ENCODE data around the gene ENGASE. TPM values are rescaled to one million over a fixed set of nuclear protein-coding genes. Genes with fewer than 3 reads are reported as not detected.

ENGASE gene
- total and polyA plus RNA-seq, 2 experiments from 2014 or later: 9.0 to 27.1 TPM

DNA sequence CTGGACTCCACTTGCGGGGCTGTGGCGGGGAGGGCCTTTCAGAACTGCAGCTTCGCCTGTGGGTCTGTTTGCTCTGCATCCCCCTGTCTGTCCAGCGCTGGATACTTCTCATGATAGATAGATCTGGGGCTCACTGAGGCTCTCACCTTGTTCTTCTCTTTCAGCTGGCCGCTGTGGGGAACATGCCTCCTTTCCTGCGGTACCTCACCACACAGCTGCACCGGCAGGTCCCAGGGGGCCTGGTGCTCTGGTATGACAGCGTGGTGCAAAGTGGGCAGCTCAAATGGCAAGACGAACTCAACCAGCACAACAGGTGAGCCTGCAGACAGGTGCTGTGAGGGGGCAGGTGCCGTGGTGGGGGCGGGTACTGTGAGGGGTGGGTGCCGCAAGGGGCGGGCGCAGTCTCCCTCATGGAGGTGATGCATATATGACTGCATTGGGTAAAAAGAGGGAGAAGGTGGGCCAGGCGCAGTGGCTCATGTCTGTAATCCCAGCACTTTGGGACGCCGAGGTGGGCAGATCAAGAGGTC lies 6.2 kb downstream of the ENGASE start (continued):
- TF ChIP-seq, protein P1, sequence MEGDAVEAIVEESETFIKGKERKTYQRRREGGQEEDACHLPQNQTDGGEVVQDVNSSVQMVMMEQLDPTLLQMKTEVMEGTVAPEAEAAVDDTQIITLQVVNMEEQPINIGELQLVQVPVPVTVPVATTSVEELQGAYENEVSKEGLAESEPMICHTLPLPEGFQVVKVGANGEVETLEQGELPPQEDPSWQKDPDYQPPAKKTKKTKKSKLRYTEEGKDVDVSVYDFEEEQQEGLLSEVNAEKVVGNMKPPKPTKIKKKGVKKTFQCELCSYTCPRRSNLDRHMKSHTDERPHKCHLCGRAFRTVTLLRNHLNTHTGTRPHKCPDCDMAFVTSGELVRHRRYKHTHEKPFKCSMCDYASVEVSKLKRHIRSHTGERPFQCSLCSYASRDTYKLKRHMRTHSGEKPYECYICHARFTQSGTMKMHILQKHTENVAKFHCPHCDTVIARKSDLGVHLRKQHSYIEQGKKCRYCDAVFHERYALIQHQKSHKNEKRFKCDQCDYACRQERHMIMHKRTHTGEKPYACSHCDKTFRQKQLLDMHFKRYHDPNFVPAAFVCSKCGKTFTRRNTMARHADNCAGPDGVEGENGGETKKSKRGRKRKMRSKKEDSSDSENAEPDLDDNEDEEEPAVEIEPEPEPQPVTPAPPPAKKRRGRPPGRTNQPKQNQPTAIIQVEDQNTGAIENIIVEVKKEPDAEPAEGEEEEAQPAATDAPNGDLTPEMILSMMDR (conservative IDR thresholded peaks at IDR 0.05; ENCODE audit: low read depth in 2 of 2): no peak
- TF ChIP-seq, protein P2, sequence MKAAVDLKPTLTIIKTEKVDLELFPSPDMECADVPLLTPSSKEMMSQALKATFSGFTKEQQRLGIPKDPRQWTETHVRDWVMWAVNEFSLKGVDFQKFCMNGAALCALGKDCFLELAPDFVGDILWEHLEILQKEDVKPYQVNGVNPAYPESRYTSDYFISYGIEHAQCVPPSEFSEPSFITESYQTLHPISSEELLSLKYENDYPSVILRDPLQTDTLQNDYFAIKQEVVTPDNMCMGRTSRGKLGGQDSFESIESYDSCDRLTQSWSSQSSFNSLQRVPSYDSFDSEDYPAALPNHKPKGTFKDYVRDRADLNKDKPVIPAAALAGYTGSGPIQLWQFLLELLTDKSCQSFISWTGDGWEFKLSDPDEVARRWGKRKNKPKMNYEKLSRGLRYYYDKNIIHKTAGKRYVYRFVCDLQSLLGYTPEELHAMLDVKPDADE (IDR thresholded peaks at IDR 0.05): no peak
- TF ChIP-seq ZNF114 (CRISPR knock-in tag; IDR thresholded peaks at IDR 0.05) (no peak), EZH2 (IDR thresholded peaks at IDR 0.05; ENCODE audit: low read depth, unreplicated experiment) (no peak), EZH2phosphoT487 (IDR thresholded peaks at IDR 0.05; ENCODE audit: unreplicated experiment) (no peak), STAT1 (IDR thresholded peaks at IDR 0.05; ENCODE audit: unreplicated experiment) (no peak), CREB1 (CRISPR knock-in tag; IDR thresholded peaks at IDR 0.05; ENCODE audit: low read depth) (no peak), NANOG (IDR thresholded peaks at IDR 0.05; ENCODE audit: borderline replicate concordance) (no peak), POLR2AphosphoS5 (IDR thresholded peaks at IDR 0.05; ENCODE audit: low read depth) (no peak), ZNF331 (CRISPR knock-in tag; IDR thresholded peaks at IDR 0.05; ENCODE audit: low read depth) (no peak)
- TF ChIP-seq, protein P3, sequence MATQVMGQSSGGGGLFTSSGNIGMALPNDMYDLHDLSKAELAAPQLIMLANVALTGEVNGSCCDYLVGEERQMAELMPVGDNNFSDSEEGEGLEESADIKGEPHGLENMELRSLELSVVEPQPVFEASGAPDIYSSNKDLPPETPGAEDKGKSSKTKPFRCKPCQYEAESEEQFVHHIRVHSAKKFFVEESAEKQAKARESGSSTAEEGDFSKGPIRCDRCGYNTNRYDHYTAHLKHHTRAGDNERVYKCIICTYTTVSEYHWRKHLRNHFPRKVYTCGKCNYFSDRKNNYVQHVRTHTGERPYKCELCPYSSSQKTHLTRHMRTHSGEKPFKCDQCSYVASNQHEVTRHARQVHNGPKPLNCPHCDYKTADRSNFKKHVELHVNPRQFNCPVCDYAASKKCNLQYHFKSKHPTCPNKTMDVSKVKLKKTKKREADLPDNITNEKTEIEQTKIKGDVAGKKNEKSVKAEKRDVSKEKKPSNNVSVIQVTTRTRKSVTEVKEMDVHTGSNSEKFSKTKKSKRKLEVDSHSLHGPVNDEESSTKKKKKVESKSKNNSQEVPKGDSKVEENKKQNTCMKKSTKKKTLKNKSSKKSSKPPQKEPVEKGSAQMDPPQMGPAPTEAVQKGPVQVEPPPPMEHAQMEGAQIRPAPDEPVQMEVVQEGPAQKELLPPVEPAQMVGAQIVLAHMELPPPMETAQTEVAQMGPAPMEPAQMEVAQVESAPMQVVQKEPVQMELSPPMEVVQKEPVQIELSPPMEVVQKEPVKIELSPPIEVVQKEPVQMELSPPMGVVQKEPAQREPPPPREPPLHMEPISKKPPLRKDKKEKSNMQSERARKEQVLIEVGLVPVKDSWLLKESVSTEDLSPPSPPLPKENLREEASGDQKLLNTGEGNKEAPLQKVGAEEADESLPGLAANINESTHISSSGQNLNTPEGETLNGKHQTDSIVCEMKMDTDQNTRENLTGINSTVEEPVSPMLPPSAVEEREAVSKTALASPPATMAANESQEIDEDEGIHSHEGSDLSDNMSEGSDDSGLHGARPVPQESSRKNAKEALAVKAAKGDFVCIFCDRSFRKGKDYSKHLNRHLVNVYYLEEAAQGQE (IDR thresholded peaks at IDR 0.05; ENCODE audit: unreplicated experiment): no peak

DNA sequence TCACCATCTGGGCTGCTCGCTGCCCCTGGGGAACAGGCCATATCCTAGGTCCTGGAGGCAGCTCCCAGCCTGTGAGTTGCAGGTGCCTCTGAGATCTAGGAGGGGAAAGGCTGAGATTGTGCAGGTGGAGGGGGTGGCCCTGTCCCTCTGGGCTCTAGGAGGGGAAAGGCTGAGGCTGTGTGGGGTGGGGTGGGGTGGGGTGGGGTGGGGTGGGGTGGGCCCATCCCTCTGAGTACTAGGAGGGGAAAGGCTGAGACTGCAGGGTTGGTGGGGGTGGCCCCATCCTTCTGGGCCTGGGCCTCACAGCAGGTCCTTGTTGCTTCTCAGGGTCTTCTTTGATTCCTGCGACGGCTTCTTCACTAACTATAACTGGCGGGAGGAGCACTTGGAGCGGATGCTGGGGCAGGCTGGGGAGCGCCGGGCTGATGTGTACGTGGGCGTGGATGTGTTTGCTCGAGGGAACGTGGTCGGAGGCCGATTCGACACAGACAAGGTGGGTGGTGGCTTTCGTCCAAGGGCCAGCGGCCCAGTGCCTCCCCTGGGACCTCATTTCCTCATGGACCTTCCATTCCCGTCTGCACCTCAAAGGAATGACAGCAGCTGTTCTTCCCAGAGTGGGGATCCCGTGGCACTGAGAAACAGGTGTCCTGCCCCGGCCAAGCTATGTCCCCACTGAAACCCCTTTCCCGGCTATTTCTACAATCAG lies 7.1 kb downstream of the ENGASE start:
- peaks cover 7% of the 10 kb centered on the region for H3K27me3 Mint-ChIP-seq (ENCODE audit: insufficient read depth, low read depth, poor library complexity)
- H3K27ac Mint-ChIP-seq: no peak overlapping the region
- no peaks in the 10 kb centered on the region for H3K27me3 ChIP-seq (ENCODE audit: insufficient read depth)
- TF ChIP-seq JUNB (IDR thresholded peaks at IDR 0.05; ENCODE audit: unreplicated experiment) (no peak), NANOG (IDR thresholded peaks at IDR 0.05; ENCODE audit: borderline replicate concordance) (no peak), EZH2 (IDR thresholded peaks at IDR 0.05; ENCODE audit: low read depth, unreplicated experiment) (no peak), POLR2AphosphoS5 (IDR thresholded peaks at IDR 0.05; ENCODE audit: low read depth) (no peak), STAT1 (IDR thresholded peaks at IDR 0.05; ENCODE audit: unreplicated experiment) (no peak), ZNF331 (CRISPR knock-in tag; IDR thresholded peaks at IDR 0.05; ENCODE audit: low read depth) (no peak), CREB1 (CRISPR knock-in tag; IDR thresholded peaks at IDR 0.05; ENCODE audit: low read depth) (no peak)
- TF ChIP-seq, protein P3 (IDR thresholded peaks at IDR 0.05; ENCODE audit: unreplicated experiment): no peak
- TF ChIP-seq, protein P1 (conservative IDR thresholded peaks at IDR 0.05; ENCODE audit: low read depth in 2 of 2): no peak

More for the DNA sequence above, 7.1 kb downstream of the ENGASE start:
- Mint-ChIP-seq H3K4me1 (no peaks in the 10 kb centered on the region), H3K36me3 (ENCODE audit: low read depth) (peaks cover 42% of the 10 kb centered on the region), H3K9me3 (peaks cover 4% of the 10 kb centered on the region; the same call in 1 of the 3 replicates), H3K4me3 (no peak overlapping the region)
- Histone ChIP-seq H3K79me2 (replicated peaks; ENCODE audit: insufficient read depth) (no peaks in the 10 kb centered on the region), H3K4me1 (ENCODE audit: insufficient read depth) (no peaks in the 10 kb centered on the region), H3F3A (replicated peaks; ENCODE audit: low read depth) (no peaks in the 10 kb centered on the region), H3K4me3 (no peak overlapping the region), H3K9me2 (ENCODE audit: insufficient read depth) (no peaks in the 10 kb centered on the region), H3K36me3 (ENCODE audit: insufficient read depth) (peaks cover 3% of the 10 kb centered on the region; the same call in 1 of the 2 replicates), H3K27ac (ENCODE audit: low read depth) (no peak overlapping the region), H3K4me2 (no peak overlapping the region), H4K20me1 (replicated peaks; ENCODE audit: insufficient read depth) (peaks cover 6% of the 10 kb centered on the region; the same call in 1 of the 2 replicates), H2AFZ (no peak overlapping the region)
- DNase-seq (ENCODE audit: low spot score): no peak
- ATAC-seq: no peak

Data from GM23338 (cell line).